GM19328 (cell line): ENCODE data around the gene FUT8.
"Not testable (repeated sequence)": the region's sequence is repeated elsewhere in the genome, so short reads cannot be mapped to it uniquely, and the experiment has no call there.

Experiments
- ATAC-seq: cut with Tn5 transposase; IDR thresholded peaks from one replicate; pipeline ENCODE4 v1.9.1; 2021; ENCODE audit warnings: mild to moderate bottlenecking, moderate library complexity; ENCODE audit not compliant: unreplicated experiment

The FUT8 gene

GRCh38 chr14:65415613-65416012 is 3.1 kb downstream of the FUT8 start:
- ATAC-seq = no peak

GRCh38 chr14:65419593-65420252 is 7.2 kb downstream of the FUT8 start:
- ATAC-seq = no peak

DNA sequence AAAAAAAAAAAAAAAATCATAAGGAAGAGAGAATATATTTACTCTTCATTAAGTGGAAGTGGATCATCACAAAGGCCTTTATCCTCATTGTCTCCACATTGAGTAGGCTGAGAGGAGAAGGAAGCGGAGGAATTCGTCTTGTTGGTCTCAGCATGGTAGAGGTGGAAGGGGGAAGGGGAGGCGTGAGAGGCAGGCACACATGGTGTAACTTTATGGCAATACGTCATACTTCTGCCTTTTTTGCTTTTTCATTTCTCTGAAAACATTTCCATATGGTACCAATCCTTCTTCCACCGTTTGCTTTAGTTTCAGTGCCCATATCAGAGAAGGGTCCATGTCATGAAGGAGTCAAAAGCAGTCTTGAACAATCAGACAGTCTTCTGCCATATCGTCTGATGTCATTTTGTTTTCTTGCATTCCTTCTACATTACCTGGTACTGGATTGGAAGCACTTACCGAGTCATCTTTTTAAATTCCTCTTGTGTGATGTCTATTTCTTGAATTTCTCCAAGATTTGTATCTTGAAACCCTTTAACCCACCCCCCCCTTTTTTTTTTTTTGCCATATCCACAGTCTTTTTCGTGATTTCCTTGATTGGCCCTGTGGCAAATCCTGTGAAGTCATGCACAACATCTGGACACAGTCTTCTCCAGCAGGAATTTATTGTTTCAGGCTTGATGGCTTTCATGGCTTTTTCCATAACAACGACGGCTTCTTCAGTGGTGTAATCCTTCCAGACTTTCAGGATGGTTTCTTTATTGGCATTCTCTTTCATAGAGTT is 8.9 kb downstream of the FUT8 start:
- no peak for ATAC-seq

DNA sequence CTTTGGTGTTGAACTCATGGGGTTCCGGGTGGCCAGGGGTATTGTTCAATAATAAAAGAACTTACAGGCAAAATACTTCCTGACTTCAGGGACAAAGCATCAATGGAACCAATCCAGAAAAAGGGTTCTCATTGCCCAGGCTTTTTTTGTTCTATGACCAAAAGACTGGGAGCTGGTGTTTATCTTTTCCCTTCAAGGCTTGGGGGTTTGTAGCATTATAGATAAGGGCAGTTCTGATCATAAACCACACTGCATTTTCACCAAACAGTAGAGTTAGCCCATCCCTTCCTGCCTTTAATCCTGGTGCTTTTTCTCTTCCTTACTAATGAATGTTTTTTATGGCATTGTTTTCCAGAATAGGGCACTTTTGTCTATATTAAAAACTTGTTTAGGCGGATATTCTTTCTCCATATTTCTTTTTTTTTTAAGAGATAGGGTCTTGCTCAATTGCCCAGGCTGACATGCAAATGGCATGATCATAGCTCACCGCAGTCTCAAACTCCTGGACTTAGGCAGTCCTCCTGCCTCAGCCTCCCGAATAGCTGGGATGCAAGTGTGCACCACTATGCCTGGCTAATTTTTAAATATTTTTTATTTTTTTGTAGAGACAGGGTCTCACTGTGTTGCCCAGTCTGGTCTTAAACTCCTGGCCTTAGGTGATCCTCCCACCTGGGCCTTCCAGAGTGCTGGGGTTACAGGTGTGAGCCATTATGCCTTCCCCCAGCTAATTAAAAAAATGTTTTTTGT is 9.7 kb downstream of the FUT8 start:
- no peak for ATAC-seq

DNA sequence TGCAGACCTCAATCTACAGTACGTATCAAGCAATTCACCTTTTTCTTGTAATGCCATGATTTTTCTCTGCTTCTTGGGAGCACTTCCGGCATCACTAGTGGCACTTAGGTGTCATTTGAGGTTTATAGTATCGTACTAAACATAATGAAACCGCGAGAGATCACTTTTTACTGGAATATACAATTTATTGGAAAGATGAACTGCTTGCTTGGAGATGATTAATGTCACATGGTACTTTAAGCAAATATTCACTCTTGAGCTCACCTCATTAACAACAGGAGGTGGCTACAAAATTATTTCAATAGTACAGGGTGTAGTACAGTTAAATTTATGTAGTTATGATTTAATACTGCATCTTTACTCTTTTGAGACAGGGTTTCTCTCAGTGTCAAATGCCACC is 11.5 kb downstream of the FUT8 start:
- ATAC-seq = no peak

- no peak for ATAC-seq
Observed at GRCh38 chr14:65424531-65424930, 12.0 kb downstream of the FUT8 start.

DNA sequence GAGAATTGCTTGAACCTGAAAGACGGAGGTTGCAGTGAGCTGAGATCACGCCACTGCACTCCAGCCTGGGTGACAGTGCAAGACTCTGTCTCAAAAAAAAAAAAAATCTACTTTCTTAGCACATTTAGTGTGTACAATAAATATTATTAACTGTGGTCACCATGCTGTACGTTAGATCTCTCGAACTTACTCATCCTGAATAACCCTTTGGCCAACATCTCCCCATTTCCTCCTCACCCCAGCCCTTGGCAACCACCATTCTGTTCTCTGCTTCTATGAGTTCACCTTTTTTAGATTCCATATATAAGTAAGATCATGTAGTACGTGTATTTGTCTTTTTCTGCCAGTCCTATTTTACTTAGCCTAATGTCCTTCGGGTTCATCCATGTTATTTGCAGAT is 13.4 kb downstream of the FUT8 start:
- no peak for ATAC-seq

DNA sequence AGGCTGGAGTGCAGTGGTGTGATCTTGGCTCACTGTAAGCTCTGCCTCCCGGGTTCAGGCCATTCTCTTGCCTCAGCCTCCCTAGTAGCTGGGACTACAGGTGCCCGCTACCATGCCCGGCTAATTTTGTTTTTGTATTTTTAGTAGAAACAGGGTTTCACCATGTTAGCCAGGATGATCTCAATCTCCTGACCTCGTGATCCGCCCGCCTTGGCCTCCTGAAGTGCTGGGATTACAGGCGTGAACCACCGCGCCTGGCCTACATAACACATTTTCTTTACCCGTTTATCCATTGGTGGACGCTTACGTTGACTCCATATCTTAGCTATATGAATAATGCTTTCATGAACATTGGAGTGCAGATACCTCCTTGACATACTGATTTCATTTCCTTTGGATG is 14.4 kb downstream of the FUT8 start:
- not testable (repeated sequence) for ATAC-seq

- ATAC-seq = no peak
Observed at GRCh38 chr14:65428691-65429090, 16.2 kb downstream of the FUT8 start.

- ATAC-seq = no peak
Observed at GRCh38 chr14:65429757-65430156, 17.2 kb downstream of the FUT8 start.

- ATAC-seq = no peak
Observed at GRCh38 chr14:65431245-65431644, 18.7 kb downstream of the FUT8 start.

- ATAC-seq = no peak
Observed at GRCh38 chr14:65431951-65432350, 19.4 kb downstream of the FUT8 start.

GRCh38 chr14:65432361-65432948 is 19.9 kb downstream of the FUT8 start:
- no peak for ATAC-seq

GRCh38 chr14:65433157-65433556 is 20.6 kb downstream of the FUT8 start:
- ATAC-seq = no peak

GRCh38 chr14:65433646-65434045 is 21.1 kb downstream of the FUT8 start:
- no peak for ATAC-seq

DNA sequence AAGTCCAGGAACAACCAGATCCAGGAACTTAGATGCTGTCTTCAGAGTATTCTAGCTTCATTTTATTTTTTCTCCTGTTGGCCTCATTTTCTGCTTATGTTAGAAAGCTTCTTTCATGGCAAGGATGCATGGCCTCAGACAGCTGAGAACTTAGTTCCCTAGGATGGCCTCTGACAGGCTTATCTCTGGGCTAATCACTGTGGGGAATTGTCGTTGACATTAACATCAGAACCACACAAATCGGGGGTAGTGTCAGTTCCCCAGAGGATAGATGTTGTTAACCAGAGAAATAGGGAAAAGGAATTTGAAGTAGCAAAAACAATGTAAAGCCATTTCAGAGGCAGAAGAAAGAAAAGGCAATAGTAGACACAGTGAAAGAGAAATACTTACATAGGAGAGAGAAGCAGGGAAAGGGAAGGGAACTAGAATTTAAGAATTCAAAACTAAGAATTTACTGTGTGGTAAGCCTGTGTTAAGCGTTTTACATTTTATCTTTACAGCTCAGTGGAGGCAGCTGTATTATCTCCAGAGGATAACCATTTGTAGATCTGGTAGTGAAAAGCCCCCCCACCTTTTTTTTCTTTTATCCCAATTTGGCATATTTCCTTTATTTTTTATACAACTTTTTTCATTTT is 21.8 kb downstream of the FUT8 start:
- no peak for ATAC-seq

- ATAC-seq = no peak
Observed at GRCh38 chr14:65438266-65438933, 25.9 kb downstream of the FUT8 start.

GRCh38 chr14:65439117-65439516 is 26.6 kb downstream of the FUT8 start:
- no peak for ATAC-seq

GRCh38 chr14:65440230-65440629 is 27.7 kb downstream of the FUT8 start:
- ATAC-seq = no peak

DNA sequence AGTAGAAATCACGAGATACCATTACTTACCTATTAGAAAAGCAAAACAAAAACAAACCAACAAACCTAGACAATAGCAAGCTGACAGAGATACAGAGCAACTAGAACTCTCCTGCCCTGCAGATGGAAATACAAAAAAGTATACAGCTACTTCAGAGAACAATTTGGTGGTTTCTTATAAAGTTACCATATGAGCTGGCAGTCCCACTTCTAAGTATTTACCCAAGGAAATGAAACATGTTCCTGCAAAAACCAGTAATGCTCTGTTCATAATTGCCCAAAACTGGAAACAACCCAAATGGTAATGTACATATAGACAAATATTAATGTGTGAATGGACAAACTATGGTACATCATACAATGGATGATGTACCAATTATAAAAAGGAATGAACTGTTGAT is 31.7 kb downstream of the FUT8 start:
- ATAC-seq = no peak
